Measurements from ENCODE around the gene GPX5.
A peak's percentile ranks its signal among the peaks of the same experiment; 100 is the strongest.
"Not testable (repeated sequence)": the region's sequence is repeated elsewhere in the genome, so short reads cannot be mapped to it uniquely, and the experiment has no call there.

The GPX5 gene

GRCh38 chr6:28525496-28526039 is at the start of gene GPX5:
Gene GPX5, plus strand, starts transcription at chr6:28525881. Its CDS starts 133 bp downstream, at chr6:28526014.
- DNase-seq: peak; percentile 9

DNA sequence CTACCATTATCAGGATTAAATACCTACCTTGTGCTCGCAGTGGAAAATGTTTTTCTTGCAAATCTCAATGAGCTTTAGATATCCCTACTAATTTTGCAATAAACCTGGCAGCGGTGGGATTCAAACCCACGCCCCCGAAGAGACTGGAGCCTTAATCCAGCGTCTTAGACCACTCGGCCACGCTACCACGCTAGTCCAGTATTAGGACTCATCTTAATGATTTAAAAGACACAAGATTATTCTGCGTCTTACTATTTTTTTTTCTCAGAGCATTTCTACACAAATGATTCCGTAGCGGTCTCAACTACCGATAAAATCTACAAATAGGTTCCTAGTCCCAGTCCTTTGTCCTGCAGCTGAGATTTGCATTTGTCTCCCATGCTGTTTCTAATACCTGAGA is 47.2 kb upstream of the GPX5 start:
- no peak for DNase-seq

GRCh38 chr6:28480253-28480932 is 45.3 kb upstream of the GPX5 start:
- no peak for DNase-seq

DNA sequence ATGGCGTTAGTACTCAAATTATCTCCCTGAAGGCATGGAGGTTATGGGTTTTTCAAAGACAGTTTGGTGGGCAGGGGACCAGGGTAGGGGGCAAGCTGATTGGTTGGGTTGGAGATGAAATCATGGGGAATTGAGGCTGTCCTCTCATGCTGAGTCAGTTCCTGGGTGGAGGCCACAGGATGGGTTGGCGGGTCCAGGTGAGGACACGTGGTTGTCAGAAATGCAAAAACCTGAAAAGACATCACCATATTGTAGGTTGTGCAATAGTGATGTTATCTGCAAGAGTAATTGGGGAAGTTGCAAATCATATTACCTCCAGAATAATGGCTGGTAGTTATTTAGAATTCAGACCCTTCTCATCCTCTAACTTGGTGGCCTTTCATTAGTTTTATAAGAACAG is 40.2 kb upstream of the GPX5 start:
- no peak for DNase-seq

GRCh38 chr6:28486533-28486932 is 39.1 kb upstream of the GPX5 start:
- DNase-seq: no peak

DNA sequence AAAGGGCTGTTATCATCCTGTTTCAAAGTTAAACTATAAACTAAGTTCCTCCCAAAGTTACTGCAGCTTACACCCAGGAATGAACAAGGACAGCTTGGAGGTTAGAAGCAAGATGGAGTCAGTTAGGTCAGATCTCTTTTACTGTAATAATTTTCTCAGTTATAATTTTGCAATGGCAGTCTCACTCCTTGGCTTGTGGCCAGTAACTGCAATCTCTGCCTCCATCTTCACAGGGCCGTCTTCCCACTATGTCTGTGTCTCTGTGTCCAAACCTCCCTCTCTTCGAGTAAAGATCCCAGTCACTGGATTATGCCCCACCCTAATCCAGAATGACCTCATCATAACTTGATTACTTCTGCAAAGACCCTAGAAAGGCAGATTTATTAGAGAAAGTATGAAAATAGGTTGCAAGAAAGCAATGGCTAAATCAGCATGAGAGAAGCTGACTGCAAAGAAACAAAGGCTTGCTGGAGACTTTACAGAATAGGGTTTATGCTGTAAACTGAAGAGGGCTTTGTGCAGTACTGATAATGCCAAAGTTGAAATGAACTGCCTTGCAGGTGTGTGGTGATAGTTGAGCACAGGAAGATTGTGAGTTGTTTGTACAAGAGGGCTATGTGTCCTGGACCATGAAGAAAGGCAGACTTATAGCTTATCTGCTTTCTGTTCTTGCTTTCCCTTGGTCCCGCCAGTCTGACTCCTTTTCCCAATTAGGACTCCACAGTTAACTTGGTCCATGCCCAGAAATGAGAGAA is 38.5 kb upstream of the GPX5 start:
- no peak for DNase-seq

- peak; percentile 73 for DNase-seq
These were observed 36.7 kb upstream of the GPX5 start for GRCh38 chr6:28488916-28489365.

GRCh38 chr6:28489366-28490204 is 36.1 kb upstream of the GPX5 start:
- peak; percentile 50 for DNase-seq

- no peak for DNase-seq
These were observed 35.3 kb upstream of the GPX5 start for GRCh38 chr6:28490205-28490890.

DNA sequence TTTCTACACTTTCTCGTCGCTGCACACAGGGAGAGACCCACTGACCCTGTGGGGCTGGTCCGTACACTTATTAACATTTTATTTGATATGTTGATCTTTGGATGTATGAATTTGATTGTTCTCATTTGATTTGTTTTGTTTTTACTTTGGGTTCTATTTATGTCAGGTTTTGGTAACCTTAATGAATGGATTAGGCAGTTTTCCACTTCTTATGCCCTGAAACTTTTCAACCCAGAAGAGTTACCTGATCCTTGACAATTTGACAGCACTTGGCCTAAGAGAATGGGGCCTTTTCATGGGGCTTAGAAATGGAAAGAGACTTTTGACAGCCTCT is 33.7 kb upstream of the GPX5 start:
- no peak for DNase-seq

GRCh38 chr6:28496099-28496779 is 29.4 kb upstream of the GPX5 start:
- peak; percentile 34 for DNase-seq

DNA sequence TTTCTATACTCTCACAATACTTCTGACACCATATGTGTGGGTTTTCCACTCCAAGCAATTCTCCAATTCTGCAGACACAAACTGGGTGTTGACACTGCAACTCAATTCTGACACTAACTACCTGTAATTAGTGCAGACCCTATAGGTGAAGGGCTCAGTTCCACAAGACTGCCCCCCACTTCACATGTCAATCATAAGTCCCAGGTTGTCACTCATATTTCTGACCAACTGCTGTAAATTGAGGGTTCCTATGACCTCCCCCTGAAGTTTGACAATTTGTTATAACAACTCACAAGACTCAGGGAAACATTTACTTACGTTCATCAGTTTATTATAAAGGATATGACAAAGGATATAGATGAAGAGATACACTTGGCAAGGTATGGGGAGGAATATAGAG is 28.4 kb upstream of the GPX5 start:
- no peak for DNase-seq

DNA sequence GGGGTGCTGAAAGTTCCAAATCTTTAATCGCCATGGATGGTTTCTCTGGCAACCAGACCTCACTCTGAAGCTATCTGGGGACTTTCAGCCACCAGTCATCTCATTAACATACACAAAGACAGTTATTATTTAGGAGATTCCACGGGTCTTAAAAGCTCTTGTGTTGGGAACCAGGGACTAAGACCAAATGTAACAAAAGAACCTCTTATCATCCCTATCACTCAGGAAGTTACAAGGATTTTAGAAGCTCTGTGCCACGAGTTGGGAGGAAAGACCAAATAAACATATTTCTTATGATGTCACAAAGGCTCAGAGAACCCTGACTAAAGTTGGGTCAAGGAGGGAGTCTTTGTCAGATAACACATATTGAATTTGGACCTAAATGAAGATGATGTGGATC is 27.8 kb upstream of the GPX5 start:
- DNase-seq: no peak

DNA sequence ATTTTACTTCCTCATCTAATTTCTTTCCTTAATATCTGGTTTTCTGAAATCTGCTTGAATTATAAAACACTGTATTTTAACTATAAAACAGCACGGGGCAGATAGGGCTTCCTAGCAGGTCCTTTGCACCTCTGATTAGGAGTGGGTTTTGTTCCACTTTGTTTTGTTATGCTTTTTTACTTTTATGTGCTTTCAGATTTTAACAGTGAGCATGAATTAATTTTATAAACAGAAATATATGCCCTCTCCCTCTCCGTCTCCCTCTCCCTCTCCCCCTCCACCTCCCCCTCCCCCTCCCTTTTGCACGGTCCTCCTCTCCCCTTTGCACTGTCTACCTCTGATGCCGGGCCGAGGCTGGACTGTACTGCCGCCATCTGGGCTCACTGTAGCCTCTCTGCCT is 24.4 kb upstream of the GPX5 start:
- DNase-seq: no peak

DNA sequence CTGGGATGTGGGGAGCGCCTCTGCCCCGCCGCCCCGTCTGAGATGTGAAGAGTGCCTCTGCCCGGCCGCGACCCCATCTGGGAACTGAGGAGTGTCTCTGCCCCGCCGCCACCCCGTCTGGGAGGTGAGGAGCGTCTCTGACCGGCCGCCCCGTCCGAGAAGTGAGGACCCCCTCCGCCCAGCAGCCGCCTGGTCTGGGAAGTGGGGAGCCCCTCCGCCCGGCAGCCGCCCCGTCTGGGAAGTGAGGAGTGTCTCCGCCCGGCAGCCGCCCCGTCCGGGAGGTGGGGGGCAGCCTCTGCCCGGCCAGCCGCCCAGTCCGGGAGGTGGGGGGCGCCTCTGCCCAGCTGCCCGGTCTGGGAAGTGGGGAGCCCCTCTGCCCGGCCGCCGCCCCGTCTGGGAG is 23.5 kb upstream of the GPX5 start:
- DNase-seq: not testable (repeated sequence)

- not testable (repeated sequence) for DNase-seq
These were observed 22.9 kb upstream of the GPX5 start for GRCh38 chr6:28502709-28503305.

- no peak for DNase-seq
These were observed 19.9 kb upstream of the GPX5 start for GRCh38 chr6:28505733-28506132.

GRCh38 chr6:28506807-28507475 is 18.7 kb upstream of the GPX5 start:
- DNase-seq: peak; percentile 35

- no peak for DNase-seq
These were observed 13.9 kb upstream of the GPX5 start for GRCh38 chr6:28511628-28512300.

- DNase-seq: not testable (repeated sequence)
These were observed 13.3 kb upstream of the GPX5 start for GRCh38 chr6:28512387-28512786.

DNA sequence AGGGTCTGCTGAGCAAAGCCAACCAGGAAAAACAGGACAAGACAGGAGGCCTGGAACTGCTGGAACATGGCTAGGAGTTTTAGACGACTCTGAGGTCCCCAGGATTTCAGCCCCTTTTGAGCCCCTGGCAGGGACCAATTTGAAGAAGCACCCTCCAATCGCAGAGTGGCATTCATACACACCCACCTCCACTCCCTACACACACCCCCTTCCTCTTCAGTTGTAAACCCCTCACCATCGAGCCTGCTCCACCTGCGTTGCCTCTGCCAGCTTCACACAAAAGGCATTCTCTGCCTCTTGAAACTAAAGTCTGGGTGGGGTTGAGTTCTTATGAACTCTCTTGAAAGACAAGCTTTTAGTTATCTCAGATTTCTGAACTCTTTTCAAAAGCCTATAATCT is 10.0 kb upstream of the GPX5 start, which contains the start of gene GPX6:
TSS of gene GPX6 (minus strand) at position 118 of the 400 bp plus-strand sequence. CDS start at position 68, 50 bp downstream.
- no peak for DNase-seq

Measured in MV-4-11 (cell line).